Measurements from ENCODE around the gene ISOC2. TPM values are rescaled to one million over a fixed set of nuclear protein-coding genes. Genes with fewer than 3 reads are reported as not detected.

The ISOC2 gene
- polyA plus RNA-seq, 3 donors, result 14.8 to 20.2 (median 14.9) TPM

- Histone ChIP-seq H3K4me3 (replicated peaks in 1 of 3; ENCODE audit: low read depth in 2 of 3, low read length in 3 of 3) (no peak within 1 kb of the TSS), H3K27ac (ENCODE audit: low read depth in 1 of 2, low read length in 2 of 2) (no peak within 1 kb of the TSS), H3K4me1 (ENCODE audit: control insufficient read depth in 1 of 2, insufficient read depth in 2 of 2, low read length in 2 of 2) (peaks cover 12 to 17% of the 10 kb centered on the region in 2 donors), H3K9ac (ENCODE audit: insufficient read depth, low read length, poor library complexity, severe bottlenecking) (no peak within 1 kb of the TSS), H4K20me1 (ENCODE audit: insufficient read depth, low read length) (peaks cover 16% of the 10 kb centered on the region), H3K27me3 (ENCODE audit: control insufficient read depth in 2 of 2, insufficient read depth in 2 of 2, low read length in 2 of 2) (peaks cover 0 to 5% of the 10 kb centered on the region in 2 donors), H3K79me2 (ENCODE audit: insufficient read depth, low read length) (no peaks in the 10 kb centered on the region), H3K36me3 (replicated peaks in 1 of 2; ENCODE audit: control insufficient read depth in 1 of 2, insufficient read depth in 2 of 2, low read length in 2 of 2) (peaks cover 6 to 9% of the 10 kb centered on the region in 2 donors), H3K4me2 (replicated peaks; ENCODE audit: extremely low read depth, low read length, poor library complexity, severe bottlenecking) (no peak within 1 kb of the TSS), H3K9me3 (replicated peaks in 1 of 2; ENCODE audit: control insufficient read depth in 1 of 2, insufficient read depth in 1 of 2, low read length in 2 of 2) (no peaks in the 10 kb centered on the region), H2AFZ (ENCODE audit: insufficient read depth, low read depth, low read length, poor library complexity, severe bottlenecking) (no peak within 1 kb of the TSS)
- peak within 1 kb of the TSS in 1 of 2 donors; percentile 20 for H3K4me3 Mint-ChIP-seq
- no peak for DNase-seq
- H3K27ac Mint-ChIP-seq, result peak within 1 kb of the TSS in 4 of 7 donors; percentile 21 to 55 (median 46)
- H3K4me1 Mint-ChIP-seq, result peaks cover 14% of the 10 kb centered on the region
- H3K9me3 Mint-ChIP-seq, result no peaks in the 10 kb centered on the region
- no peak for TF ChIP-seq CTCF (IDR thresholded peaks at IDR 0.05)
- peaks cover 5% of the 10 kb centered on the region in 2 donors for H3K36me3 Mint-ChIP-seq
- intact Hi-C loops (cut with micrococcal nuclease), result no loop called here
- peaks cover 17 to 48% (median 19%) of the 10 kb centered on the region in 3 donors for H3K27me3 Mint-ChIP-seq (ENCODE audit: low read depth in 3 of 3)
- 34% methylated on average over 10 of the region's 21 CpGs for WGBS (ENCODE audit: insufficient coverage)
These were observed 26.7 kb upstream of the ISOC2 start, which contains the start of gene SSC5D for GRCh38 chr19:55487924-55488687. Gene SSC5D, plus strand, starts transcription at chr19:55488436. Its CDS starts 154 bp downstream, at chr19:55488590.

- Mint-ChIP-seq H3K9me3 (no peaks in the 10 kb centered on the region), H3K36me3 (peaks cover 10 to 12% of the 10 kb centered on the region in 2 donors), H3K4me3 (no peak overlapping the region), H3K27me3 (ENCODE audit: low read depth in 3 of 3) (peaks cover 11 to 42% (median 17%) of the 10 kb centered on the region in 3 donors), H3K27ac (peak overlapping the region in 4 of 7 donors; percentile 21 to 68 (median 46)), H3K4me1 (peaks cover 14% of the 10 kb centered on the region)
- 85% methylated on average over 8 of the region's 27 CpGs for WGBS (ENCODE audit: insufficient coverage)
- DNase-seq, result no peak
- no peak for TF ChIP-seq CTCF (IDR thresholded peaks at IDR 0.05)
- Histone ChIP-seq H3K27me3 (ENCODE audit: control insufficient read depth in 2 of 2, insufficient read depth in 2 of 2, low read length in 2 of 2) (peaks cover 0 to 3% of the 10 kb centered on the region in 2 donors), H2AFZ (ENCODE audit: insufficient read depth, low read depth, low read length, poor library complexity, severe bottlenecking) (no peak overlapping the region), H3K4me3 (replicated peaks in 1 of 3; ENCODE audit: low read depth in 2 of 3, low read length in 3 of 3) (no peak overlapping the region), H3K4me2 (replicated peaks; ENCODE audit: extremely low read depth, low read length, poor library complexity, severe bottlenecking) (no peak overlapping the region), H3K4me1 (ENCODE audit: control insufficient read depth in 1 of 2, insufficient read depth in 2 of 2, low read length in 2 of 2) (peaks cover 12 to 17% of the 10 kb centered on the region in 2 donors), H3K79me2 (ENCODE audit: insufficient read depth, low read length) (no peaks in the 10 kb centered on the region), H3K9ac (ENCODE audit: insufficient read depth, low read length, poor library complexity, severe bottlenecking) (no peak overlapping the region), H3K9me3 (replicated peaks in 1 of 2; ENCODE audit: control insufficient read depth in 1 of 2, insufficient read depth in 1 of 2, low read length in 2 of 2) (no peaks in the 10 kb centered on the region), H3K27ac (ENCODE audit: low read depth in 1 of 2, low read length in 2 of 2) (no peak overlapping the region), H4K20me1 (ENCODE audit: insufficient read depth, low read length) (peaks cover 16% of the 10 kb centered on the region), H3K36me3 (replicated peaks in 1 of 2; ENCODE audit: control insufficient read depth in 1 of 2, insufficient read depth in 2 of 2, low read length in 2 of 2) (peaks cover 10 to 16% of the 10 kb centered on the region in 2 donors)
- intact Hi-C loops (cut with micrococcal nuclease), result no loop called here
These were observed 25.8 kb upstream of the ISOC2 start for GRCh38 chr19:55486971-55487923.
